ENCODE results near the gene SERPINI2.

GRCh38 chr3:167409611-167410010 lies 64.2 kb downstream of the SERPINI2 start:
- no peak for TF ChIP-seq TCF7L2 (IDR thresholded peaks at IDR 0.05; ENCODE audit: borderline replicate concordance, low read depth, low read length)
- TF ChIP-seq TSHZ1 (tag by site-specific recombination; IDR thresholded peaks at IDR 0.05; ENCODE audit: borderline replicate concordance) = no peak
- TF ChIP-seq GLIS1 (tag by site-specific recombination; IDR thresholded peaks at IDR 0.05) = no peak
- TF ChIP-seq ATF2 (tag by site-specific recombination; IDR thresholded peaks at IDR 0.05; ENCODE audit: low read depth) = no peak
- TF ChIP-seq CTCF (tag by site-specific recombination; IDR thresholded peaks at IDR 0.05) = no peak

All from HEK293 (cell line).